Transverse colon (tissue), 4 donors: ENCODE measurements around the gene GJA5. TPM values are rescaled to one million over a fixed set of nuclear protein-coding genes. Genes with fewer than 3 reads are reported as not detected.

Experiments
- DNase-seq: peaks from one replicate; pipeline ENCODE4 v3.0.0-alpha.2; 2019
- H3K27ac ChIP-seq, 4 donors: fragments of 200-600 bp; sonication (generic); 2 replicates each; pipeline ENCODE4 v1.5.1; 2016 to 2018; ENCODE audit warnings: inconsistent platforms in 4 of 4
- H3K27me3 ChIP-seq: fragments of 200-600 bp; sonication (generic); 2 replicates; pipeline ENCODE4 v1.5.1; 2017; ENCODE audit warnings: inconsistent platforms
- H3K36me3 ChIP-seq, 4 donors: fragments of 200-600 bp; sonication (generic); 2 replicates each; pipeline ENCODE4 v1.5.1; 2017 to 2019; ENCODE audit warnings: inconsistent platforms in 4 of 4
- H3K4me1 ChIP-seq, 4 donors: fragments of 200-600 bp; sonication (generic); 2 replicates each; pipeline ENCODE4 v1.5.1; 2017 to 2020; ENCODE audit warnings: inconsistent platforms in 4 of 4
- H3K4me3 ChIP-seq, 4 donors: fragments of 200-600 bp; sonication (generic); 1 replicate in 1 of 4; 2 replicates in 3 of 4; pipeline versions ENCODE4 v1.5.1 to v1.6.1; 2017 to 2019; ENCODE audit warnings: inconsistent platforms in 4 of 4
- H3K9me3 ChIP-seq, 2 donors: fragments of 200-600 bp; sonication (generic); 2 replicates each; pipeline ENCODE4 v1.5.1; 2017 to 2019; ENCODE audit warnings: inconsistent platforms in 2 of 2
- CTCF ChIP-seq, 5 experiments: fragments of 200-600 bp in 3 of 5; fragments of 450-650 bp in 2 of 5; sonication (generic) in 3 of 5; IDR thresholded peaks; 1 replicate in 2 of 5; 2 replicates in 3 of 5; pipeline ENCODE4 v1.5.1; 2016 to 2017; ENCODE audit warnings: antibody characterized with exemption in 5 of 5, inconsistent platforms in 3 of 5, mild to moderate bottlenecking in 2 of 5, moderate library complexity in 1 of 5
- EP300 ChIP-seq: sonication (generic); formaldehyde crosslinking; IDR thresholded peaks from one replicate; pipeline ENCODE4 v1.6.1; 2017; ENCODE audit warnings: antibody characterized with exemption, low read depth
- POLR2A ChIP-seq: fragments of 450-650 bp; IDR thresholded peaks from one replicate; pipeline ENCODE4 v1.6.1; 2016; ENCODE audit warnings: antibody characterized with exemption, mild to moderate bottlenecking, moderate library complexity
- POLR2AphosphoS5 ChIP-seq, 3 donors: sonication (generic); formaldehyde crosslinking; IDR thresholded peaks; one replicate each; pipeline ENCODE4 v1.6.1; 2016; ENCODE audit warnings: antibody characterized with exemption in 3 of 3
- WGBS, 2 donors: methylation state at CpG; one replicate each; pipeline ENCODE4 v1.1.5; 2018; ENCODE audit warnings: low coverage in 1 of 2; 5-methylcytosine and 5-hydroxymethylcytosine counted together
- in situ Hi-C, 4 donors: fragments of 200-750 bp; cut with MboI; loops; one replicate each; pipeline versions ENCODE4 v1.15.0 to v1.15.1; 2017; ENCODE audit warnings: low sequenced_read_pairs in 3 of 4, low pct_ligation_motif_present in 1 of 4, low pct_unique_long_range_greater_than_20kb in 1 of 4
- intact Hi-C: fragments of 100-400 bp; cut with DNase I; formaldehyde crosslinking; loops from one replicate; pipeline ENCODE4 v1.15.1; 2023; ENCODE audit warnings: low total_unique reads
- total RNA-seq, 4 donors: library from RNA; depleted of rRNA; stranded (reverse); fragments of >200 nt; gene quantifications; one replicate each; pipeline ENCODE4 v1.1.0, GENCODE V29; 2016

Gene GJA5
- total RNA-seq, 4 donors from 2014 or later = 0.75 to 119 (median 1.6) TPM

GRCh38 chr1:147804942-147805723, 44.7 kb upstream of the GJA5 start:
- Histone ChIP-seq H3K4me3 (no peak overlapping the region), H3K27ac (no peak overlapping the region), H3K27me3 (no peaks in the 10 kb centered on the region), H3K36me3 (no peaks in the 10 kb centered on the region), H3K4me1 (no peaks in the 10 kb centered on the region), H3K9me3 (no peaks in the 10 kb centered on the region)
- 83 to 88% methylated on average over 5 to 6 of the region's 6 CpGs for WGBS, 2 donors
- TF ChIP-seq EP300 (no peak), POLR2A (no peak), CTCF (IDR thresholded peaks at IDR 0.05) (no peak), POLR2AphosphoS5 (IDR thresholded peaks at IDR 0.05) (no peak)
- DNase-seq = no peak
- intact Hi-C loops (no loop called here), in situ Hi-C loops (no loop called here)

GRCh38 chr1:147800804-147801203, 40.4 kb upstream of the GJA5 start:
- in situ Hi-C loops = no loop called here
- WGBS, 2 donors = 73 to 98% methylated on average over 1 to 2 of the region's 2 CpGs
- no peak for DNase-seq

GRCh38 chr1:147798731-147799130, 38.3 kb upstream of the GJA5 start:
- TF ChIP-seq POLR2AphosphoS5 (IDR thresholded peaks at IDR 0.05) = no peak
- no peak for TF ChIP-seq CTCF (IDR thresholded peaks at IDR 0.05)
- no peak for TF ChIP-seq EP300
- intact Hi-C loops = no loop called here
- Histone ChIP-seq H3K27me3 (no peaks in the 10 kb centered on the region), H3K9me3 (no peaks in the 10 kb centered on the region), H3K4me3 (no peak overlapping the region), H3K36me3 (no peaks in the 10 kb centered on the region), H3K4me1 (no peaks in the 10 kb centered on the region), H3K27ac (no peak overlapping the region)
- DNase-seq = no peak
- in situ Hi-C loops = no loop called here
- 74% methylated on average over 3 of the region's 3 CpGs; no CpG with 5 or more reads in 1 of the 2 donors for WGBS, 2 donors

More at GRCh38 chr1:147800804-147801203, 40.4 kb upstream of the GJA5 start:
- Histone ChIP-seq H3K27ac (no peak overlapping the region), H3K4me1 (no peaks in the 10 kb centered on the region), H3K9me3 (no peaks in the 10 kb centered on the region), H3K4me3 (no peak overlapping the region), H3K27me3 (no peaks in the 10 kb centered on the region), H3K36me3 (no peaks in the 10 kb centered on the region)
- intact Hi-C loops = no loop called here
- TF ChIP-seq EP300 (no peak), POLR2A (no peak), CTCF (IDR thresholded peaks at IDR 0.05) (no peak), POLR2AphosphoS5 (IDR thresholded peaks at IDR 0.05) (no peak)

GRCh38 chr1:147794570-147794969, 34.2 kb upstream of the GJA5 start:
- no peak for DNase-seq
- intact Hi-C loops (no loop called here), in situ Hi-C loops (no loop called here)
- no peaks in the 10 kb centered on the region for H3K4me1 ChIP-seq
- no peak overlapping the region for H3K27ac ChIP-seq
- WGBS, 2 donors = 84 to 85% methylated on average over 6 to 10 of the region's 10 CpGs
- H3K36me3 ChIP-seq = no peaks in the 10 kb centered on the region
- no peaks in the 10 kb centered on the region for H3K27me3 ChIP-seq
- TF ChIP-seq EP300 (no peak), CTCF (IDR thresholded peaks at IDR 0.05) (no peak), POLR2A (no peak), POLR2AphosphoS5 (IDR thresholded peaks at IDR 0.05) (no peak)
- no peak overlapping the region for H3K4me3 ChIP-seq
- H3K9me3 ChIP-seq = no peaks in the 10 kb centered on the region
